Measurements from ENCODE around the gene DNAI1. TPM values are rescaled to one million over a fixed set of nuclear protein-coding genes. Genes with fewer than 3 reads are reported as not detected.

The DNAI1 gene
- total RNA-seq, result not detected
- long read RNA-seq, result 0 reads

DNA sequence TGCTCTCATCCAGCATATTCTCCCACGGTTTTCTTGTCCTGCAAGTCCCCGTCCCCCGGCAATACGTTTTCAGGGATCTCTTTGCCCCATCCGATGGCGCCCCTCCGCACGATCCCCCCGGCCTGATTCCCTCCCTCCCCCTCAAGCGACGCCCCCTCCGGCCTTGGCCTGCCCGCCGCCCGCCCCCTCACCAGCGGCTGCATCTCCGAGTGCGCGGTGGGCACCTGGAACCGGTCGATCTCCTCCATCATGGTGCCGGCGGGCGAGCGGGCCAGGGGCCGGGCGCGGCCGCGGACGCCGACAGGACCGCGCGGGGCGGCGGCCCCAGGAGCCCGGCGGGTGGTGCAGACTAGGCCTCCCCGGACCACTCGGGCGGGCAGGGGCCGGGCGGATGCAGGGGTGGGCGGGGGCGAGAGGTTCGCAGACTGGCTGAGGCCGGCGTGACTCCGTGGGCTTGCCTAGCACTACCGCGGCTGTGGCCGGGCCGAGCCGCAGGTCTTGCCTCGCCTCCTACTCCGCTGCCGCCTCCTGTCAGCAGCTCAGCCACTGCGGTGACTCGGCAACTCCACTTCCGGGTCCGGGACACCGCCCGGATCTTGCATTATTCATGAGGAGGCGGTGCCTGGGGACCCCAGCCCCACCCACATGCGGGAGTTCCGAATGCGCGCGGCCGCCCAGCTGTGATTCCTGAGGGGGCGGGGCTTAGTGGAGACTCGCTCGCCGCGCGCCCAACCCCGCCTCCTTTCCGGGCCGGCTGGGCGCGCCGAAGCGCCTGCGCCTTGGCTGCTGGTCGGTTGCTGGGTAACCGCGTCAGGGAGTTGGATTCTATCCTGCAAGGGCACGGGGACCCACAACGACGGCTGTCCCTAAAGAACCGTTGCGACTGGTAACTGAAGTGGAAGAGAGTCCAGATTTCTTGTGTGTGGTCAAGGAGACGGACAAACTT, at the start of gene DNAI1, which contains the start of gene FAM219A:
DNAI1 (plus strand) TSS at position 793 of the 946 bp plus-strand sequence. CDS start 201 bp downstream, outside the sequence.
FAM219A (minus strand) TSS at position 558 of the 946 bp plus-strand sequence; CDS start at position 251, 307 bp downstream.
- WGBS (ENCODE audit: insufficient coverage, low coverage, low lambda C conversion rate, missing lambda C conversion rate), result 0% methylated on average over 23 of the region's 94 CpGs
- H3K9me3 ChIP-seq, result no peaks in the 10 kb centered on the region
- no peaks in the 10 kb centered on the region for H3K36me3 ChIP-seq
- TF ChIP-seq, protein P1, sequence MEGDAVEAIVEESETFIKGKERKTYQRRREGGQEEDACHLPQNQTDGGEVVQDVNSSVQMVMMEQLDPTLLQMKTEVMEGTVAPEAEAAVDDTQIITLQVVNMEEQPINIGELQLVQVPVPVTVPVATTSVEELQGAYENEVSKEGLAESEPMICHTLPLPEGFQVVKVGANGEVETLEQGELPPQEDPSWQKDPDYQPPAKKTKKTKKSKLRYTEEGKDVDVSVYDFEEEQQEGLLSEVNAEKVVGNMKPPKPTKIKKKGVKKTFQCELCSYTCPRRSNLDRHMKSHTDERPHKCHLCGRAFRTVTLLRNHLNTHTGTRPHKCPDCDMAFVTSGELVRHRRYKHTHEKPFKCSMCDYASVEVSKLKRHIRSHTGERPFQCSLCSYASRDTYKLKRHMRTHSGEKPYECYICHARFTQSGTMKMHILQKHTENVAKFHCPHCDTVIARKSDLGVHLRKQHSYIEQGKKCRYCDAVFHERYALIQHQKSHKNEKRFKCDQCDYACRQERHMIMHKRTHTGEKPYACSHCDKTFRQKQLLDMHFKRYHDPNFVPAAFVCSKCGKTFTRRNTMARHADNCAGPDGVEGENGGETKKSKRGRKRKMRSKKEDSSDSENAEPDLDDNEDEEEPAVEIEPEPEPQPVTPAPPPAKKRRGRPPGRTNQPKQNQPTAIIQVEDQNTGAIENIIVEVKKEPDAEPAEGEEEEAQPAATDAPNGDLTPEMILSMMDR (IDR thresholded peaks at IDR 0.05), result no peak
- TF ChIP-seq POLR2A (IDR thresholded peaks at IDR 0.05), result peak; percentile 88
- intact Hi-C loops (cut with DNase I), result no loop called here
- DNase-seq (peak; percentile 99), ATAC-seq (peak; percentile 98 to 99 (median 98))
- H3K4me3 ChIP-seq, result peak within 1 kb of the TSS; percentile 59 to 82 (median 66)
- peak within 1 kb of the TSS; percentile 60 to 70 (median 60) for H3K27ac ChIP-seq
- H3K27me3 ChIP-seq, result no peaks in the 10 kb centered on the region
- peaks cover 0 to 21% (median 6%) of the 10 kb centered on the region in 4 donors for H3K4me1 ChIP-seq

- no peak for TF ChIP-seq POLR2A (IDR thresholded peaks at IDR 0.05)
- TF ChIP-seq, protein P1 (IDR thresholded peaks at IDR 0.05), result no peak
- intact Hi-C loops (cut with DNase I), result no loop called here
- H3K9me3 ChIP-seq, result no peaks in the 10 kb centered on the region
- WGBS (ENCODE audit: insufficient coverage, low coverage, low lambda C conversion rate, missing lambda C conversion rate), result 84% methylated on average over 2 of the region's 2 CpGs
- H3K27me3 ChIP-seq, result no peaks in the 10 kb centered on the region
- no peaks in the 10 kb centered on the region for H3K4me1 ChIP-seq
- DNase-seq (no peak), ATAC-seq (no peak)
- no peaks in the 10 kb centered on the region for H3K36me3 ChIP-seq
- H3K27ac ChIP-seq, result no peak overlapping the region
- H3K4me3 ChIP-seq, result no peak overlapping the region
These were observed 49.5 kb upstream of the DNAI1 start for GRCh38 chr9:34409154-34409553.

DNA sequence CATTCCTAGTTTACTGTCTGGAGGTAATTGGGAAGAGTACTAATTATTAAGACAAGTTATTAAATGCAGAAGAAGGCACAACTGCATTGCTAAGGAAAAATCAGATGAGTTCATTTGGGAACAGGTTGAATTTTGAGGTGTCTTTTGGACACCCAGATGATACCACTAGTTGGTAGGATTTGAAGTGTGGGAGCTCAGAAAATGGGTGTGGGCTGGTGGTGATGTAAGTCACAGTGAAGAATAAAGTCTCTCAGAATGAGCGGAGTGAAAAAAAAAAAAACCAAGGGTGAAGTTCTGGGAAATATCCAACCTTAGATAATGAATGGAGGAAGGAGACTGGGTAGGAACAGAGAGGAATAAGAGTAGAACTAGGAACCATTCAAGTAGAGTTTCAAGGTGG, 46.3 kb upstream of the DNAI1 start:
- no peaks in the 10 kb centered on the region for H3K27me3 ChIP-seq
- WGBS (ENCODE audit: insufficient coverage, low coverage, low lambda C conversion rate, missing lambda C conversion rate), result 33% methylated on average over 1 of the region's 1 CpG

DNA sequence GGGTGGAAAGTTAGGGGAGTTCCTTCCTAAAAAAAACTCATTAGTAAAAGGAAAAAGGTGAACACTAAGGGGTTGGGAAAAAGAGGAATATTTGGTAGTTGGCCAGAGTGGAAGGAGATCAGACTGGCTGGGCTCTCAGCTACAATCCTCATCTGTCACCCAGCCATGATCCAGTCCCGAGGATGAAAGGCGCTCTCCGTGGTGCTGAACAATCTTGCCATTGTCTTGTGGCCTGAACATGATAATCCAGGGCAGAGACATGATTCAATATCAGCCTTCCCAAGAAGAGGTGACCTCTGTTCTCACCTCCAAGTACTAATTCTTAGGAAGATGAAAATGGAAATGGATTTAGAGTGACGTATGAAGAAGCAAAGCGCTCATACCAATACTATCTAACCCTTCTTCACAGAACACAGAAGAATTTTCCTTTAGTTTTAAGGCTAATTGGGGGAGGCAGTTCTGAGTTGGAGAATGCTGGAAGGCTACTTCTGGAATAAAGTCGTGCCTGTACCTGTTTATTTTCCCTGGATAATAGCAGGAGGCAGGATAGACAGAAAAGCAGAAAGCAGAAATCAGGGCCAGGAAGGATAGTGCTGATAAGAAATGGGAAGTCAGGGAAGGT, 45.3 kb upstream of the DNAI1 start:
- 26% methylated on average over 6 of the region's 6 CpGs for WGBS (ENCODE audit: insufficient coverage, low coverage, low lambda C conversion rate, missing lambda C conversion rate)
- ATAC-seq (peak in 3 of 4 donors; percentile 38 to 46 (median 44)), DNase-seq (no peak)
- Histone ChIP-seq H3K4me1 (no peaks in the 10 kb centered on the region), H3K27ac (no peak overlapping the region), H3K36me3 (no peaks in the 10 kb centered on the region), H3K9me3 (no peaks in the 10 kb centered on the region), H3K27me3 (no peaks in the 10 kb centered on the region), H3K4me3 (no peak overlapping the region)
- intact Hi-C loops (cut with DNase I), result no loop called here
- TF ChIP-seq, protein P1 (IDR thresholded peaks at IDR 0.05), result no peak
- TF ChIP-seq POLR2A (IDR thresholded peaks at IDR 0.05), result no peak

More for the DNA sequence above, 46.3 kb upstream of the DNAI1 start:
- Histone ChIP-seq H3K4me1 (no peaks in the 10 kb centered on the region), H3K36me3 (no peaks in the 10 kb centered on the region), H3K4me3 (no peak overlapping the region), H3K9me3 (no peaks in the 10 kb centered on the region), H3K27ac (no peak overlapping the region)
- ATAC-seq (no peak), DNase-seq (no peak)
- intact Hi-C loops (cut with DNase I), result no loop called here
- TF ChIP-seq, protein P1 (IDR thresholded peaks at IDR 0.05), result no peak
- no peak for TF ChIP-seq POLR2A (IDR thresholded peaks at IDR 0.05)
